ENCODE results near the gene DLEU7.

DLEU7 gene

DNA sequence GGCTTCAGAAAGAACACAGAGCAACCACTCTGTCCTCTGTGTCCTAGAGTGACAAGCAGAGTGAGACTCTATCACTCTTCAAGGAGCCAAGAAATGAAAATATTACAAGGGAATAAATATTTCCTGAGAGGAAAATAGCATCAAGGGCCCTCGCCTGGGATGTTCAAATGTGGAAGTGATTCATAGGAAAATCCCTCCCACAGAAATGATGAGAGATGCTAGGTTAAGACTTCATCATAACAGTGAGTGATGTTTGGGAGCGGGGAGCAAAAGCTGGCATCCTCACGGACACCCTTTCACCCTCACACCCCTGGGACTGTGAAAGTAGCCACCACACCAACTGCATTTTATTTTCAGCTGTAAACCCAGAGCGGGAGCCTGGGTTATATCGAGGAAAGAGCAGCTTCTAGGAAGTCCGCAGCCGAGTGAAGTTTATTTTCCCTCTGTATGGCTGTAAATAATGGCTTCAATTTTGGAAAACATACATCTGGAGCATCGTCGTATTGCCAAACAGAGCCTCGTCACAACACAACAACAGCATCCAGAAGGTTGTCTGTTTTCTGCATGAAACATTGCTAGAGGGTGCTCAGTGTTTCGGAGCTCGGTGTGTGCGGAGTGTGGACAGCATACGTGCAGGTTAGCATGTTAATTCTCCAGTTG, 54.8 kb downstream of the DLEU7 start:
- FAIRE-seq = no peak

DNA sequence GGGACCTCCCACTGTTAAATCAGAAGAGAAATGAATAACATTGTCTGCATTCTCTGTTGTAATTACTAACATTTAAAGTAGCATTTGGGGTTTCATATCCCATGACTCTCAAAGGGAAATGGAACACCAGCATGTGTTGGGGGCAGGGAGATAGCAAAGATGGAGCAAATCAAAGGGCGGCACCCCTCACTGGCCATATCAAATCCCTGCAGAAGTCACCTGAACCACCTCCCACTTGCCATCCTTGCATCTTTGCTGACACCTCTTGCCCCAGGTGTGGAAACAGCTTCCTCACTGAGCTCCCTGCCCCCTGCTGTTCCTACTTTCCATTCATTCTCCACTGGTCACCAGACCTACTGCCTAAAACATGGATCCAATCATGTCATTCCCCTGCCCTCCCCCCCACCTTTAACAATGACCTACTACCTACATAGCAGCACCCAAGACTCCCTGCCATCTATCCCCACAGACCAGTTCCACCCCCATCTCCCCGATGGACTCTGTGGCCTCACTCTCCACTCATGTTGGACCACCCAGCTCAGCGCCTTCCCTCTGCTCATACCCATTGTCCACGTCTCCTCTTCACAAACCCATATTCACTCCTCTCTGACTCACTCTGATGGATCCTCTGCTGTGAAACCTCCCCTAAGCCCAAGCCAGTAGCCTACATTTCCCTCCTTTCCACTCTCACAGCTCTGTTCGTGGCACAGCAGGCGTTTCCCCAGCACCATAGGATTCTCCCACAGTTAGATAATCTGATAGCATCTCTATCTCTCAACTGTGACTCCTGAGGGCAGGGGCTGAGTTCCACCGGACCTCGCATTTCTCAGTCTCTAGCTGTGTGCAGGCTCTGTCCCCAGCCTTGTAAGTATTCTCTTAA, 55.9 kb downstream of the DLEU7 start:
- no peak for FAIRE-seq

GRCh38 chr13:50783717-50784290, 59.7 kb downstream of the DLEU7 start:
- FAIRE-seq = no peak

DNA sequence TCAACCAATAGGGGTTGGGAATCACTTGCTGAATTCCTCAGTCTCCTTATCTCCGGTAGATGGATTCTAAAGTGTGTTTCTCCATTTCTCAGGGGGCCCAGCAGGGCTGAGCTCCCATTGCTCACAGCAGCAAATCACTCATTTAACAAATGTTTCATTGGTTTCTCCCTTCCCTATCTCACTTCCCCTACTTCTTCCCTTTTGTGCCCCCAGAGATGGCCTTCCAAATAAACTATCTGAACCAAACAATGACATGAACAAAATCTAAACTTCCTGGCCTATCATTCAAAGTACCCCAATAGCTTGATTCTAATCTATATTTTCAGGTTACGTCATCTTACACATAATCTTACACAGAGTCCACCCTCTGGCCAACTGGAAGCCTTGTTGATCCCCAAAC, 60.4 kb downstream of the DLEU7 start:
- no peak for FAIRE-seq

DNA sequence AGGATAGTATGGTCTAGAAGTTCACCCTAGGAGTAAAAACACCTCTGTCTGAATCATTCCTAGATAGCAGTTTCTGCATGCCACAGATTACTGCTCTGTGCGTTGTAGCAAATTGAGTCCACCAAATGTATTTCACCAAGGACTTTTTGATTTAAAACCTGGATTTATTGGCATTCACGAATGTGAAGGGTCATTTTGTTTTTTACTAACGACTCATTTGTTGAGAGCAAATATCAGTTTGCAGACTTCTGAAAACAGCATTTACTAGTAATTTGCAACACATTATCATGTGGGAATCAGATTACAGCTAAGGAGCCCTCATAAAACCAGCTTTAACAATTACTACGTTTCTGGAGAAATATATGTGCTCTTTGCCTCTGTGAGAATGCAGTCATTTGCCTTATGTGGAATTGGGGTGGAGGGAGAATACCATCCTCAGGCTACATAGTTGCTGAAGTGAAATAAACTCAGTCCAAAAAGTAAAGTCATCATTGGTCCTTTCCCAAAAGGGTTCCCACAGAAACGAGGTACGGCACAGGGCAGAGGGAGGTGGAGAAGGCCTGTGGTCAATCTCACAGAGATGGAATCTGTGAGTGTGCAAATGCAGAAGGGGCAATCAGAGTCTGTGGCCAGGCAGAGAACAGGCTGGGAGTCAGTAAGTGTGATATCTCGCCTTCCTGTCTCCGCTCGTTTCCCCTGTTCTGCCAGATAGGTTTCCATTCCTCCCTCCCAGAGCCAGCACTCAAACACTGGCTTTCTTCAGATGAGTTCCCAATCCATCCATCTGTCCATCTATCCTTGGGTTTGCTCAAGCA, 63.1 kb downstream of the DLEU7 start:
- no peak for FAIRE-seq

DNA sequence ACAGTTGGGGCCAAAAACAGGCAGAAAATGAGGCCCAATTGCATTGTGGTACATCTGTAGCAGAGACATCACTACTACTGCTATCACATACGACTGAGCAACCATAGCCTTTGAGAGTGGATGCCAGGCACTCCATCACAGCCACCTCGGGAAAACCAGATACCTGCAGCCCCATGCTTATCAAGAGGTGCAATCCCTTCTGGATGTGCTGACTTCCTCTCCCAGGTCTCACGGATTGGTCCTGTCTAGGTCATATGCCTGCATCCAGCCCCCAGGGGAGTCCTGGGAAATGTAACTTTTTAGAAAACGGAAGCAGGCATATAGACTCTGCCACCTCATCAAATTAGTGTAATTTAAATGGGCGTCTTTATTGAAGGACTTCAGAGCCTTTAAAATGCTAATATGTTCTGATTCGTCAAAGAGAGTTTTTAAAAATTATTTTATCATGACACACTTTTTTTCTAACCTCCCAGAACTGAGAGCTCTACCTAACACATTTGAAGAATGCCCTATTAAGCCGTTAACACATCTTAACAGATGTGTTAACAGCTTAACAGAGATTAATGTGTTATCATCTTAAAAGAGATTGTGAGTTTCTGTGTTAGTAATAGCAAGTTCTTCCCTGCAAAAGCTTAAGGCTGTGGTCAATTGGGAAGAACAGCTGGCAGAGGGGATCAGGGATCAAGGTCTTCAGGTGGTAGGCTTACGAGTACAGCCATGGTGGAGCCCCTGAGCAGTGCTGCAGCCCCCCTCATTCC, 63.9 kb downstream of the DLEU7 start:
- FAIRE-seq = no peak

All from G401.6 (cell line).